ENCODE measurements around the gene ZCCHC7. TPM values are rescaled to one million over a fixed set of nuclear protein-coding genes. Genes with fewer than 3 reads are reported as not detected.
A peak's percentile ranks its signal among the peaks of the same experiment; 100 is the strongest.

The ZCCHC7 gene
- total and polyA plus RNA-seq, 10 of the 15 experiments (the other 5 are each of a cell fraction or from before 2014, with no cell fraction given) = 42.9 to 178 (median 53.3) TPM

DNA sequence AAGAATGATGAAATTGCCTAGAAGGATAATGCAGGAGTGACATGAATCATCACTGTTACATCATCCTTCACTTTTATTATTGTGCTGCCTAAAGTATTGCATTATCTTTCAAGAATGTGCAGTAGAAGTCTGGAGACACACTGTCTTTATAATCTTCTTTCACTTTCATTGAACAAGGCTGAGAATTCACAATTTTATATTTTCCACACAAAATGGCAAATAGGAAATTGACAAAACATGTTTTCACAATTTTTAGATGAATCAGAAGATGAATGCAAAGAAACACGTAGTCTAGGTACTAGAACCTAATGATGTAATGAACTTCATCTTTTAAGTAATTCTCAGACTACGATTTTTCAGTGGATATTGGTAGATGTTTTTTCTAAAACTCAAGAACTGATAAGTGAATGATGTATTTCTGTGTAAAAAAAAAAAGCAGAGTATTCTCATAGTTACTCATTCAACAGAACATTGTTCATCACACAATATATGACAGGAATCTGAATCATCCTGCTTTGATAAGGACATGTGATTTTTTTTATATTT, 170.6 kb downstream of the ZCCHC7 start:
- intact Hi-C loops (cut with micrococcal nuclease; ENCODE audit: unreplicated experiment) (loop anchor here (2.0 to 5.0 kb wide), 4 partner anchors 79 to 264 kb away; no protein-coding TSS in a partner anchor), in situ Hi-C loops (cut with MboI) (no loop called here)
- Histone ChIP-seq H3K9me3 (replicated peaks; ENCODE audit: control insufficient read depth, insufficient read depth, low read length) (peaks cover 2% of the 10 kb centered on the region; the same call in 2 of the 3 replicates), H3K4me3 (peak overlapping the region; percentile 44), H3K4me1 (ENCODE audit: control insufficient read depth, insufficient read depth, low read length) (peaks cover 61% of the 10 kb centered on the region), H2AFZ (ENCODE audit: control insufficient read depth, low read depth, low read length) (peak overlapping the region; percentile 10; the same call in 1 of the 2 replicates), H4K20me1 (ENCODE audit: control insufficient read depth, insufficient read depth) (no peaks in the 10 kb centered on the region), H3K79me2 (ENCODE audit: control insufficient read depth, insufficient read depth, low read length) (peaks cover 85% of the 10 kb centered on the region), H3K36me3 (ENCODE audit: control insufficient read depth in 2 of 2, insufficient read depth in 2 of 2, low read length in 1 of 2) (no peaks in the 10 kb centered on the region), H3K4me2 (ENCODE audit: control insufficient read depth, insufficient read depth) (peak overlapping the region; percentile 97), H3K9ac (ENCODE audit: control insufficient read depth, insufficient read depth, low read length) (peak overlapping the region; percentile 57), H3K27ac (ENCODE audit: control insufficient read depth, insufficient read depth) (peak overlapping the region; percentile 87), H3K27me3 (replicated peaks in 1 of 2; ENCODE audit: control insufficient read depth in 2 of 2, insufficient read depth in 2 of 2, low read length in 1 of 2) (no peaks in the 10 kb centered on the region)
- ATAC-seq (peak; percentile 48), DNase-seq (ENCODE audit: low read depth, low spot score) (no peak), FAIRE-seq (peak; percentile 90)
- ChIA-PET RAD21 (ENCODE audit: unreplicated experiment) (no interaction called here), CTCF (interaction anchor here (1.6 kb wide), 1 partner anchor 94 kb away, joined by 4 read pairs; no protein-coding TSS in a partner anchor), SMC1A (ENCODE audit: uncharacterized antibody, unreplicated experiment) (interaction anchor here (1.5 kb wide), 2 partner anchors 52 to 77 kb away, joined by 3 to 4 read pairs; no protein-coding TSS in a partner anchor), POLR2A (no interaction called here)
- 9% methylated on average over 2 of the region's 2 CpGs for WGBS (ENCODE audit: insufficient coverage, insufficient replicate concordance, low lambda C conversion rate, missing lambda C conversion rate)
- BruUV-seq (replicated peaks) = TSS peak; percentile 34
- TF ChIP-seq RB1 (IDR thresholded peaks at IDR 0.05; ENCODE audit: borderline replicate concordance) (no peak), YBX1 (IDR thresholded peaks at IDR 0.05) (no peak), NFIC (IDR thresholded peaks at IDR 0.05; ENCODE audit: low read depth, low read length) (peak; percentile 77), BMI1 (IDR thresholded peaks at IDR 0.05; ENCODE audit: borderline replicate concordance) (no peak), SUPT20H (IDR thresholded peaks at IDR 0.05; ENCODE audit: borderline replicate concordance, control insufficient read depth, low read depth, low read length) (no peak), MTA3 (IDR thresholded peaks at IDR 0.05; ENCODE audit: borderline replicate concordance, low read length) (no peak), SRF (IDR thresholded peaks at IDR 0.05; ENCODE audit: low read depth in 2 of 2, low read length in 2 of 2) (no peak), FOXM1 (IDR thresholded peaks at IDR 0.05; ENCODE audit: low read depth, low read length) (no peak; the same call in 1 of the 2 replicates), MXI1 (IDR thresholded peaks at IDR 0.05; ENCODE audit: low read depth, low read length) (no peak), ESRRA (IDR thresholded peaks at IDR 0.05; ENCODE audit: low read length) (no peak), TBL1XR1 (IDR thresholded peaks at IDR 0.05; ENCODE audit: low read depth, low read length) (no peak), BACH1 (IDR thresholded peaks at IDR 0.05; ENCODE audit: borderline replicate concordance) (no peak), SREBF1 (IDR thresholded peaks at IDR 0.05; ENCODE audit: low read length) (no peak), ZZZ3 (IDR thresholded peaks at IDR 0.05; ENCODE audit: control insufficient read depth, insufficient read length, low read depth) (no peak), NR2F1 (conservative IDR thresholded peaks at IDR 0.05) (no peak)
- TF ChIP-seq, protein P1, sequence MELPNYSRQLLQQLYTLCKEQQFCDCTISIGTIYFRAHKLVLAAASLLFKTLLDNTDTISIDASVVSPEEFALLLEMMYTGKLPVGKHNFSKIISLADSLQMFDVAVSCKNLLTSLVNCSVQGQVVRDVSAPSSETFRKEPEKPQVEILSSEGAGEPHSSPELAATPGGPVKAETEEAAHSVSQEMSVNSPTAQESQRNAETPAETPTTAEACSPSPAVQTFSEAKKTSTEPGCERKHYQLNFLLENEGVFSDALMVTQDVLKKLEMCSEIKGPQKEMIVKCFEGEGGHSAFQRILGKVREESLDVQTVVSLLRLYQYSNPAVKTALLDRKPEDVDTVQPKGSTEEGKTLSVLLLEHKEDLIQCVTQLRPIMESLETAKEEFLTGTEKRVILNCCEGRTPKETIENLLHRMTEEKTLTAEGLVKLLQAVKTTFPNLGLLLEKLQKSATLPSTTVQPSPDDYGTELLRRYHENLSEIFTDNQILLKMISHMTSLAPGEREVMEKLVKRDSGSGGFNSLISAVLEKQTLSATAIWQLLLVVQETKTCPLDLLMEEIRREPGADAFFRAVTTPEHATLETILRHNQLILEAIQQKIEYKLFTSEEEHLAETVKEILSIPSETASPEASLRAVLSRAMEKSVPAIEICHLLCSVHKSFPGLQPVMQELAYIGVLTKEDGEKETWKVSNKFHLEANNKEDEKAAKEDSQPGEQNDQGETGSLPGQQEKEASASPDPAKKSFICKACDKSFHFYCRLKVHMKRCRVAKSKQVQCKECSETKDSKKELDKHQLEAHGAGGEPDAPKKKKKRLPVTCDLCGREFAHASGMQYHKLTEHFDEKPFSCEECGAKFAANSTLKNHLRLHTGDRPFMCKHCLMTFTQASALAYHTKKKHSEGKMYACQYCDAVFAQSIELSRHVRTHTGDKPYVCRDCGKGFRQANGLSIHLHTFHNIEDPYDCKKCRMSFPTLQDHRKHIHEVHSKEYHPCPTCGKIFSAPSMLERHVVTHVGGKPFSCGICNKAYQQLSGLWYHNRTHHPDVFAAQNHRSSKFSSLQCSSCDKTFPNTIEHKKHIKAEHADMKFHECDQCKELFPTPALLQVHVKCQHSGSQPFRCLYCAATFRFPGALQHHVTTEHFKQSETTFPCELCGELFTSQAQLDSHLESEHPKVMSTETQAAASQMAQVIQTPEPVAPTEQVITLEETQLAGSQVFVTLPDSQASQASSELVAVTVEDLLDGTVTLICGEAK (IDR thresholded peaks at IDR 0.05; ENCODE audit: borderline replicate concordance) = peak; percentile 29; the same call in 1 of the 2 replicates
- TF ChIP-seq, protein P2, sequence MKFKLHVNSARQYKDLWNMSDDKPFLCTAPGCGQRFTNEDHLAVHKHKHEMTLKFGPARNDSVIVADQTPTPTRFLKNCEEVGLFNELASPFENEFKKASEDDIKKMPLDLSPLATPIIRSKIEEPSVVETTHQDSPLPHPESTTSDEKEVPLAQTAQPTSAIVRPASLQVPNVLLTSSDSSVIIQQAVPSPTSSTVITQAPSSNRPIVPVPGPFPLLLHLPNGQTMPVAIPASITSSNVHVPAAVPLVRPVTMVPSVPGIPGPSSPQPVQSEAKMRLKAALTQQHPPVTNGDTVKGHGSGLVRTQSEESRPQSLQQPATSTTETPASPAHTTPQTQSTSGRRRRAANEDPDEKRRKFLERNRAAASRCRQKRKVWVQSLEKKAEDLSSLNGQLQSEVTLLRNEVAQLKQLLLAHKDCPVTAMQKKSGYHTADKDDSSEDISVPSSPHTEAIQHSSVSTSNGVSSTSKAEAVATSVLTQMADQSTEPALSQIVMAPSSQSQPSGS (IDR thresholded peaks at IDR 0.05; ENCODE audit: low read length) = peak; percentile 79
- TF ChIP-seq, protein P3, sequence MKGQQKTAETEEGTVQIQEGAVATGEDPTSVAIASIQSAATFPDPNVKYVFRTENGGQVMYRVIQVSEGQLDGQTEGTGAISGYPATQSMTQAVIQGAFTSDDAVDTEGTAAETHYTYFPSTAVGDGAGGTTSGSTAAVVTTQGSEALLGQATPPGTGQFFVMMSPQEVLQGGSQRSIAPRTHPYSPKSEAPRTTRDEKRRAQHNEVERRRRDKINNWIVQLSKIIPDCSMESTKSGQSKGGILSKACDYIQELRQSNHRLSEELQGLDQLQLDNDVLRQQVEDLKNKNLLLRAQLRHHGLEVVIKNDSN (IDR thresholded peaks at IDR 0.05; ENCODE audit: borderline replicate concordance, extremely low read length, insufficient read depth, low read depth, low read length) = no peak
- TF ChIP-seq, protein P4, sequence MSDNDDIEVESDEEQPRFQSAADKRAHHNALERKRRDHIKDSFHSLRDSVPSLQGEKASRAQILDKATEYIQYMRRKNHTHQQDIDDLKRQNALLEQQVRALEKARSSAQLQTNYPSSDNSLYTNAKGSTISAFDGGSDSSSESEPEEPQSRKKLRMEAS (IDR thresholded peaks at IDR 0.05; ENCODE audit: low read depth, low read length) = no peak

All from GM12878 (cell line).